GF-D8 (cell line): ENCODE results near the gene TRAT1.

Source experiments
- DNase-seq: peaks from one replicate; lab custom pipeline; 2025; lab: John Stamatoyannopoulos, UW

The TRAT1 gene

GRCh38 chr3:108861401-108861800 is 38.8 kb downstream of the TRAT1 start:
- DNase-seq: no peak

GRCh38 chr3:108862865-108863798 is 40.5 kb downstream of the TRAT1 start:
- DNase-seq: no peak

GRCh38 chr3:108863799-108864135 is 41.2 kb downstream of the TRAT1 start:
- no peak for DNase-seq

DNA sequence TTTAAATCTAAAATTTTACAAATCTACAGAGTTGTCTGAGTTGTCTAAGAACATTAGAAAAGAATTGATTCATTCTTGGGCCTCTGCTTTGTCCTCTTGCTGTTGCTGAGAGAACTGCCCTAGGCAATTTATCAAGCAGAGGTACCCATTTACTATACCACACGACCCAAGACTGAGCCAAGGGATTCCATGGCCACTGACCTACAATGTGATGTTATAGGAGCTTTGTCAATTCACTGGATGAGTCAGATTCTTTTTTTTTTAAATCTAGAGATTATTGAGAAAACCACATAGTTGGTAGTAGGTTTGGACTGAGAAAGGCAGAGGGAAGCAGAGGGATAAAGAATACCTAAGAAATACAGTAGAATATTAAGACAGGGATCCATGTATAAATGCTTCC is 55.3 kb downstream of the TRAT1 start:
- no peak for DNase-seq

- no peak for DNase-seq
Measured at GRCh38 chr3:108879915-108880314, 57.3 kb downstream of the TRAT1 start.

- no peak for DNase-seq
Measured at GRCh38 chr3:108882762-108883161, 60.2 kb downstream of the TRAT1 start.

- DNase-seq: no peak
Measured at GRCh38 chr3:108883373-108883772, 60.8 kb downstream of the TRAT1 start.

DNA sequence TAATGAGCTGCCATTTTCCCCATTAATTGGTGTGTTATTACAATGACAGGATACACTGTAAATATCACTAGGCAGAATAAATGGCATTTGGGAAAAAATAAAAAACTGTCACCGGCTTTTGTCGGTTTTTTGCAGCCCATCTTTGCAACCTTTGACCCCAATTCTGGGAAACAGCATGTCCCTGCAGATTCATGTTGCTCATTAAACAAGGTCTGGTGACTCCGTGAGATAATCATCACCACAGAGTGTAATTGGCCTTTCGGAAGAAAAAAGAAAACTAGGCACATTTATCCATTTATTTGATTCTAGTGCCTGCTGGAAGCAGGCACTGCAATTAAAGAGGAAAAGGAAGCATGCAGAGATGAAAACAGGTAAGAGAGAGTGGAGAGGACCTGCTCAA is 64.5 kb downstream of the TRAT1 start:
- no peak for DNase-seq

DNA sequence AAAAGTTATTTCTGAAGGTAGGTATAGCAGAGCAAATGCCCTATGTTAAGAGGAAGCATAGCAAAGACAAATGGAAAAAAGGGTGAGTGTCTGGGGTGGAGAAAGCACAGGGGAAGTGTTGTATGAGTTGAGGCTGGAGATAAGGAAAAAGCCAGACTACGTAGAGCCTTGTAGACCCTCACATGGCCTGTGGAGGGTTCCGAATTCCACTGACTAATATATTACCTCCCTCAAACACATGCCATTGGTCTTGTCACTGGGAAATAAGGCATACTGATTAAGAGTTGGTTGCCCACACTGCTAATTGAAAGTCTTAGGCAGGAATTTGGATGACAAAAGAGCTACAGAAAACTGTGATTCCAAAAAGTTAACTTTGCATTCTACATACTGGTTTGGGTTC is 65.2 kb downstream of the TRAT1 start:
- no peak for DNase-seq

DNA sequence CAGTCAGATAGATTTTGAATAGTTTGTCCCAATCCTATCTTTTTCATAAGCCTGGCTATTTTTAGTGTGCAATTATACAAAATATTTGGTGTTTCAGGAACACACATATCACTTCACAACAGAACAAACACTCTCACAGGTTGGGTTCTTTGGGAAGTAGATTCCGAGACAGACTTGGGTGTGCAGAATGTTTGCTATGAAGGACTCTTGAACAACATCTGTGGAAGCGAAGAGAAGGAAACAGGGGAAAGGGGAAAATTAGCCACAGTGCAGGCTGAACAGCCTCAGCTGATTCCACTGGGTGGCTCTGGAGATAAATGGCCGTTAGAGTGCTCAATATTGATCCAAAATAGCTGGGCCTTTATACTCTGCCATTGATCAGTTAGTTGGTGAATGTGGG is 69.2 kb downstream of the TRAT1 start:
- DNase-seq: no peak

DNA sequence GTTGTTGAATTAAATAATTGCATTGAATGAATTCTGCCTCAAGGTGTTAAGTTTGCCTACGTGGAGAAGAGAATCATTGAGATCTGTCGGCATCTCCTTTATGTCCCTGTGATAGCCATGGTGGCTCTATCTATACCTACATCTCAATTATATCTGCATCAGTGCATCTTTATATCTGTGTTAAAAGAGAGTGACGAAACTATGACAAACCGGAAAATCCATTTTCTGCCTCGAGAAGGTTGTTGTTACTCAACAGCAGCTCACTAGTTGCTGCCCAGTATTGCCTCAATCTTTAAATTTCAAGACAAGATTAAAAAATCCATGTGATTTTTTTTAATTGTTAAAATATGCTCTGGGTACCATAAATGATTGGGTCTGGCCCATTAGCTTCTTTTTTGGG is 72.4 kb downstream of the TRAT1 start:
- no peak for DNase-seq

DNA sequence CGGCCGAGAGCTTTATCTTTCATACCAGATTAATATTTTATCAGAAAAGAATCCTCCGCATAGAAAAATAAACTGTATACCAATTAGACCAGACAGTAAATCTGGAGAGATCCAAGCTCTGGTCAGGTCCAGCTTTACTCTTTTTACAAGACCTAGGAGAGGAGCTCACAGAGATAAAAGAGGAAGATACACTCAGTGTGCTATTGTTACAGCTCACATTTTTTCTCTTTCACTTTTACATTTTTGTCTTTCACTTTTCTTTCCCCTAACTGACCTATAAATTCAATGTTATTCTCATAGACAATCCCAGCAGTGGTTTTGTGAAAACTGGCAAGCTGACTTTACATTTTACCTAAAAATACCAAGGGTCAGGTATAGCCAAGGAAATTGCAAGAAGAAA is 75.3 kb downstream of the TRAT1 start:
- DNase-seq: no peak

- DNase-seq: no peak
Measured at GRCh38 chr3:108899530-108899929, 76.9 kb downstream of the TRAT1 start.
